Measurements from ENCODE around the gene DCTPP1. TPM values are rescaled to one million over a fixed set of nuclear protein-coding genes. Genes with fewer than 3 reads are reported as not detected.
A peak's percentile ranks its signal among the peaks of the same experiment; 100 is the strongest.

The DCTPP1 gene
- total and polyA plus RNA-seq, 12 donors: 12.0 to 42.6 (median 29.7) TPM

GRCh38 chr16:30416047-30416603 is 13.7 kb downstream of the DCTPP1 start:
- H3K27me3 ChIP-seq: no peaks in the 10 kb centered on the region
- DNase-seq (no peak), ATAC-seq (no peak)
- no peak overlapping the region for H3K27ac ChIP-seq
- no peak overlapping the region for H3K4me3 ChIP-seq
- 84 to 91% methylated on average over 4 of the region's 4 CpGs for WGBS, 2 donors
- no peaks in the 10 kb centered on the region for H3K9me3 ChIP-seq
- peaks cover 0 to 39% (median 0%) of the 10 kb centered on the region in 9 donors for H3K36me3 ChIP-seq
- TF ChIP-seq CTCF (IDR thresholded peaks at IDR 0.05): no peak
- H3K4me1 ChIP-seq: peaks cover 3 to 17% (median 11%) of the 10 kb centered on the region in 9 donors
- intact Hi-C loops (cut with DNase I): loop anchor here in 3 of 10 donors (10.0 kb wide), 3 partner anchors 61 to 351 kb away; partner anchors contain the start of genes ALDOA (in 1 of the 3), CD2BP2 (in 1 of the 3) and ZNF689 (in 1 of the 3)

- intact Hi-C loops (cut with DNase I): loop anchor here in 3 of 10 donors (10.0 kb wide), 3 partner anchors 59 to 349 kb away; partner anchors contain the start of genes ALDOA (in 1 of the 3), CD2BP2 (in 1 of the 3) and ZNF689 (in 1 of the 3)
- peak overlapping the region in 5 of 10 donors; percentile 1 to 57 (median 32) for H3K27ac ChIP-seq
Measured at GRCh38 chr16:30414159-30414558, 15.7 kb downstream of the DCTPP1 start.

GRCh38 chr16:30413112-30413806 is 16.6 kb downstream of the DCTPP1 start:
- no peak overlapping the region for H3K4me3 ChIP-seq
- 87 to 89% methylated on average over 6 of the region's 6 CpGs for WGBS, 2 donors
- H3K9me3 ChIP-seq: no peaks in the 10 kb centered on the region
- H3K27ac ChIP-seq: peak overlapping the region in 3 of 10 donors; percentile 1 to 50 (median 32)
- no peaks in the 10 kb centered on the region for H3K27me3 ChIP-seq
- ATAC-seq (no peak), DNase-seq (no peak)
- intact Hi-C loops (cut with DNase I): loop anchor here in 3 of 10 donors (10.0 kb wide), 3 partner anchors 58 to 348 kb away; partner anchors contain the start of genes ALDOA (in 1 of the 3), CD2BP2 (in 1 of the 3) and ZNF689 (in 1 of the 3)
- H3K4me1 ChIP-seq: peaks cover 7 to 33% (median 18%) of the 10 kb centered on the region in 9 donors
- H3K36me3 ChIP-seq: peaks cover 0 to 47% (median 0%) of the 10 kb centered on the region in 9 donors
- no peak for TF ChIP-seq CTCF (IDR thresholded peaks at IDR 0.05)

More at GRCh38 chr16:30414159-30414558, 15.7 kb downstream of the DCTPP1 start:
- WGBS, 2 donors: 63 to 70% methylated on average over 5 of the region's 5 CpGs
- H3K27me3 ChIP-seq: no peaks in the 10 kb centered on the region
- peaks cover 0 to 44% (median 0%) of the 10 kb centered on the region in 9 donors for H3K36me3 ChIP-seq
- no peak for TF ChIP-seq CTCF (IDR thresholded peaks at IDR 0.05)
- ATAC-seq (no peak), DNase-seq (no peak)
- peaks cover 8 to 27% (median 19%) of the 10 kb centered on the region in 9 donors for H3K4me1 ChIP-seq
- no peak overlapping the region for H3K4me3 ChIP-seq
- H3K9me3 ChIP-seq: no peaks in the 10 kb centered on the region
